ENCODE measurements around the gene PSMB3.

Gene PSMB3

DNA sequence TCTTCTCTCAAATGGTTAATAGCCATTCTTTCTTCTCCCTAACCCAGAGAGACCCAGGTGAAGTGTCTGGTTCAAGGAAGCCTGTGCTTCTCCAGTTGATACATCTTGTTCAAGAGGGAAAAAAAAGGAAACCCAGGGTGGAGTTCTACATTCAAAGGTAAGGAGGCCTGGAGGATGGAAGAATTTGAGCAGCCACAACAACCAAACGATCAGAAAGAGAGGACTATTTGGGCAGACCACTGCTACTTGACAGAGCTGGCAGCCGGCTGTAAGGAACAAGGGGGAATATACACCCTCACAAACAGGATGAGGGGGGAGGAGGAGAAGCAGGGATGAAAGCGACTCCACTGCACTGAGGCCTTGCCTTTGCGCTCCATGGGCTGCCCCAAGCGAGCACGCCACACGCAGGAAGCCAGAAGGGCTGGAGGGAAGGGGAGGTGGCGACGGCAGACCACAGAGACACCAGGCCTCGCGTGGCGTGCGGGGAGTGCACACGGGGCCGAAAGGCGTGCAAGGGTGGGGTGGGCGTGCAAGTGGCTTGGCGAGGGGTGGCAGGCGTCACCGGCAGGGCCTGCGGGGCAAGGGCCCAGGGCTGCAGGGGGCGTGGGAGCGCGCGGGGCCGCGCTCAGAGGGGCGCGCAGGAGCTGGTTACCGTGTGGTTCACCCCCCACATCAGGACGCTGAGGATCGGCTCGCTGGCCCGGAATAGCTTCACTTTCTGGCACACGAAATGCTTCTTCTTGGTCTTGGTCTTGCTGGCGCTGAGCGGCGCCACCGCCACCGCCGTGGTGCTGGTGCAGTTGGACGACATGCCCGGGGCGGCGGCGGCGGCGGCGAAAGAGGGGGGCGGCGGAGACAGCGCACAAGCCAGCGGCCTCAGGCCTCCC, 46.3 kb downstream of the PSMB3 start:
- Histone ChIP-seq H3K23ac (ENCODE audit: low read length in 2 of 2) (peak overlapping the region in 1 of 2 experiments; percentile 90), H2BK12ac (ENCODE audit: low read length in 2 of 2) (peak overlapping the region in 1 of 2 experiments; percentile 46), H4K8ac (ENCODE audit: low read length) (peak overlapping the region; percentile 89), H2BK120ac (ENCODE audit: low read depth, low read length) (peak overlapping the region; percentile 67), H3K27me3 (ENCODE audit: control insufficient read depth in 1 of 2, insufficient read depth in 1 of 2, low read length in 2 of 2) (no peaks in the 10 kb centered on the region), H2BK15ac (ENCODE audit: low read depth, poor library complexity, severe bottlenecking) (peak overlapping the region; percentile 80), H3K4me3 (ENCODE audit: insufficient read depth in 1 of 2, low read depth in 1 of 2, low read length in 2 of 2) (peak overlapping the region; percentile 89 to 93), H3K4ac (ENCODE audit: low read depth in 1 of 2, low read length in 2 of 2) (peak overlapping the region; percentile 95 to 99), H3K14ac (ENCODE audit: low read length in 2 of 2) (peak overlapping the region in 1 of 2 experiments; percentile 100), H2AFZ (ENCODE audit: low read depth, low read length) (peak overlapping the region; percentile 92), H3K9me3 (ENCODE audit: control insufficient read depth, low read length) (no peaks in the 10 kb centered on the region), H3K4me2 (ENCODE audit: low read length, poor library complexity, severe bottlenecking) (peak overlapping the region; percentile 71), H3K79me1 (replicated peaks; ENCODE audit: low read length, poor library complexity, severe bottlenecking) (peaks cover 2% of the 10 kb centered on the region), H2BK5ac (ENCODE audit: low read depth, low read length, poor library complexity, severe bottlenecking) (peak overlapping the region; percentile 31), H3K4me1 (ENCODE audit: control insufficient read depth, insufficient read depth, low read depth, low read length) (peaks cover 8% of the 10 kb centered on the region), H3K36me3 (ENCODE audit: control insufficient read depth in 1 of 2, insufficient read depth in 2 of 2, low read depth in 1 of 2, low read length in 2 of 2) (peaks cover 15 to 42% of the 10 kb centered on the region in 2 experiments), H3K9ac (ENCODE audit: low read length) (peak overlapping the region; percentile 92), H3K18ac (ENCODE audit: low read depth in 1 of 2, low read length in 2 of 2) (peak overlapping the region; percentile 96 to 98), H4K91ac (ENCODE audit: low read length) (peak overlapping the region; percentile 71), H2AK5ac (ENCODE audit: low read length, severe bottlenecking) (no peak overlapping the region), H3K27ac (ENCODE audit: low read length, poor library complexity, severe bottlenecking) (peak overlapping the region; percentile 90)
- DNase-seq: peak; percentile 67
- WGBS: 1% methylated on average over 44 of the region's 53 CpGs

DNA sequence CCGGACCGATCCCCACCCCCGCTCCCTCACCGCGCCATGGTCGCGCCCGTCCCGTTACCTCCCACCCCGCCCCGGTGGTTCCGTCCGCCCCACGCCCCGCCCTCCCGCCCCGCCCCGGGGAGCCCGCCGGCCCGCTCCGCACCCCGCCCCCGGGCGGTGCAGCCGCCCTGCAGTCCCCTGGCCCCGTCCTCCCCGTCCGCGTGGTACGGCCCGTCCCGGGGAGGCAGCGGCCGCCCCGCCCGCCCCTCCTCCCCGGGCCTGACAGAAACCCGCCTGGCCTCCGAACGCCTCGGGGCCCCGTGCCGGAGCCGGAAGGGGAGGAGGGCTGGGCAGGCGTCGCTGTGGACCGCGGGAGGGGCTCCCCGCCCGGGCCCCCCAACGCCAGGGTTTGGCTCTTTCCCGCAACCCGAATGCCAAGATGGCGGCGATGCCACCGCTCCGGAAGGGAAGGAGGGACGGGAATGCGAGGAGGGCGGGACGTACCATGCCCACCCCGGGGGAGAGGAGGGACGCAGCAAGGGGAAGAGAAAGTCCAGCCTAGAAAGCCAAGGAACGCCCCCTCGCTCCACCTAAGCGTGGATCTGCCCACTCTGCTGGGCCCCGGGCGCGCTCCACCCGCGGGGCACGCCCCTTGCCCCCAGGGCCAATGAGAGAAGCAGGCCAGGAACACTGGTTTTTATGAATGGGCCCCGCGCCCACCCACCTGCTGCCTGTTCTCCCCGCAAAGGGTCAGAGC, 47.1 kb downstream of the PSMB3 start, which contains the start of gene PIP4K2B:
PIP4K2B (minus strand) TSS at position 56 of the 736 bp plus-strand sequence. CDS start 132 bp downstream, outside the sequence.
- Histone ChIP-seq H2AFZ (ENCODE audit: low read depth, low read length) (peak within 1 kb of the TSS; percentile 92), H3K4me2 (ENCODE audit: low read length, poor library complexity, severe bottlenecking) (peak within 1 kb of the TSS; percentile 71), H3K4ac (ENCODE audit: low read depth in 1 of 2, low read length in 2 of 2) (peak within 1 kb of the TSS; percentile 98 to 99), H2BK120ac (ENCODE audit: low read depth, low read length) (peak within 1 kb of the TSS; percentile 96), H2AK5ac (ENCODE audit: low read length, severe bottlenecking) (no peak within 1 kb of the TSS), H3K9me3 (ENCODE audit: control insufficient read depth, low read length) (no peaks in the 10 kb centered on the region), H3K79me1 (replicated peaks; ENCODE audit: low read length, poor library complexity, severe bottlenecking) (peaks cover 2% of the 10 kb centered on the region), H2BK5ac (ENCODE audit: low read depth, low read length, poor library complexity, severe bottlenecking) (peak within 1 kb of the TSS; percentile 100), H3K14ac (ENCODE audit: low read length in 2 of 2) (peak within 1 kb of the TSS in 1 of 2 experiments; percentile 100), H3K4me3 (ENCODE audit: insufficient read depth in 1 of 2, low read depth in 1 of 2, low read length in 2 of 2) (peak within 1 kb of the TSS; percentile 89 to 93), H2BK12ac (ENCODE audit: low read length in 2 of 2) (peak within 1 kb of the TSS in 1 of 2 experiments; percentile 46), H3K9ac (ENCODE audit: low read length) (peak within 1 kb of the TSS; percentile 95), H3K23ac (ENCODE audit: low read length in 2 of 2) (peak within 1 kb of the TSS in 1 of 2 experiments; percentile 90), H3K18ac (ENCODE audit: low read depth in 1 of 2, low read length in 2 of 2) (peak within 1 kb of the TSS; percentile 96 to 98), H3K27me3 (ENCODE audit: control insufficient read depth in 1 of 2, insufficient read depth in 1 of 2, low read length in 2 of 2) (no peaks in the 10 kb centered on the region), H4K91ac (ENCODE audit: low read length) (peak within 1 kb of the TSS; percentile 99), H3K27ac (ENCODE audit: low read length, poor library complexity, severe bottlenecking) (peak within 1 kb of the TSS; percentile 90), H2BK15ac (ENCODE audit: low read depth, poor library complexity, severe bottlenecking) (peak within 1 kb of the TSS; percentile 100), H3K36me3 (ENCODE audit: control insufficient read depth in 1 of 2, insufficient read depth in 2 of 2, low read depth in 1 of 2, low read length in 2 of 2) (peaks cover 19 to 41% of the 10 kb centered on the region in 2 experiments), H4K8ac (ENCODE audit: low read length) (peak within 1 kb of the TSS; percentile 99), H3K4me1 (ENCODE audit: control insufficient read depth, insufficient read depth, low read depth, low read length) (peaks cover 8% of the 10 kb centered on the region)
- peak; percentile 98 for DNase-seq
- WGBS: under 1% methylated on average over 44 of the region's 76 CpGs

DNA sequence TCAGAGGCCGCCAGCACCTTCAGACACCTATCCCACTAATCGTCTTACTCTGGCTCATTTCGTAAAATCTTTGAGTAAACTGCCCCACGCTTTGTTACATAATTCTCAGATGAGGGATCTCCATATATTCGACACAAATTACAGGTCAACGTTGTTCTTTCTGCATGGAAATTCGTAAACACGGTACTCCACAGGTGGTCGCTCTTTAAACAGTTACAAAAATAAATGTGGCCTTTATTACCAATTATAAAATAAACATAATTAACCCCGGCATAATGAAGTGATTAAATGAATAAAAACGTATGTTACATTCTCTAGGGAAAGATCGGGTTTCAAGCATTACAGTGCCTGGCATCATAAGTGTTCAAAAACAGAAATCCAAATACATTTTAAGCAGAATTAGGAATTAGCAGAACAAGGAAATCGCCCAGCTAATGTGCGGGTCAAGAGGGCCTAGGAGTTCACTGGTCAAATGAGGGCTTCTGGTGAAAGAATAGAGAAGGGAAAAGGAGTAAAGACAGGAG, 47.8 kb downstream of the PSMB3 start:
- no peak overlapping the region for H3K4ac ChIP-seq (ENCODE audit: low read depth in 1 of 2, low read length in 2 of 2)
- no peak overlapping the region for H4K91ac ChIP-seq (ENCODE audit: low read length)
- no peak overlapping the region for H2AFZ ChIP-seq (ENCODE audit: low read depth, low read length)
- peaks cover 8% of the 10 kb centered on the region for H3K4me1 ChIP-seq (ENCODE audit: control insufficient read depth, insufficient read depth, low read depth, low read length)
- no peak overlapping the region for H3K23ac ChIP-seq (ENCODE audit: low read length in 2 of 2)
- H3K79me1 ChIP-seq (replicated peaks; ENCODE audit: low read length, poor library complexity, severe bottlenecking): peaks cover 2% of the 10 kb centered on the region
- peak; percentile 6 for DNase-seq
- H3K36me3 ChIP-seq (ENCODE audit: control insufficient read depth in 1 of 2, insufficient read depth in 2 of 2, low read depth in 1 of 2, low read length in 2 of 2): peaks cover 17 to 44% of the 10 kb centered on the region in 2 experiments
- H2BK15ac ChIP-seq (ENCODE audit: low read depth, poor library complexity, severe bottlenecking): no peak overlapping the region
- no peak overlapping the region for H3K14ac ChIP-seq (ENCODE audit: low read length in 2 of 2)
- no peaks in the 10 kb centered on the region for H3K27me3 ChIP-seq (ENCODE audit: control insufficient read depth in 1 of 2, insufficient read depth in 1 of 2, low read length in 2 of 2)
- no peak overlapping the region for H2BK120ac ChIP-seq (ENCODE audit: low read depth, low read length)
- peak overlapping the region; percentile 95 for H3K9ac ChIP-seq (ENCODE audit: low read length)
- 37% methylated on average over 8 of the region's 14 CpGs for WGBS
- peak overlapping the region; percentile 55 for H3K4me2 ChIP-seq (ENCODE audit: low read length, poor library complexity, severe bottlenecking)
- peak overlapping the region; percentile 40 to 82 for H3K4me3 ChIP-seq (ENCODE audit: insufficient read depth in 1 of 2, low read depth in 1 of 2, low read length in 2 of 2)
- H3K27ac ChIP-seq (ENCODE audit: low read length, poor library complexity, severe bottlenecking): peak overlapping the region; percentile 22
- no peak overlapping the region for H3K18ac ChIP-seq (ENCODE audit: low read depth in 1 of 2, low read length in 2 of 2)
- H2AK5ac ChIP-seq (ENCODE audit: low read length, severe bottlenecking): no peak overlapping the region
- no peak overlapping the region for H4K8ac ChIP-seq (ENCODE audit: low read length)
- H2BK12ac ChIP-seq (ENCODE audit: low read length in 2 of 2): no peak overlapping the region
- no peaks in the 10 kb centered on the region for H3K9me3 ChIP-seq (ENCODE audit: control insufficient read depth, low read length)
- H2BK5ac ChIP-seq (ENCODE audit: low read depth, low read length, poor library complexity, severe bottlenecking): no peak overlapping the region

Measured in mesenchymal stem cell (in vitro differentiated cells and primary cell).